Measurements from ENCODE around the gene MAST4.

DNA sequence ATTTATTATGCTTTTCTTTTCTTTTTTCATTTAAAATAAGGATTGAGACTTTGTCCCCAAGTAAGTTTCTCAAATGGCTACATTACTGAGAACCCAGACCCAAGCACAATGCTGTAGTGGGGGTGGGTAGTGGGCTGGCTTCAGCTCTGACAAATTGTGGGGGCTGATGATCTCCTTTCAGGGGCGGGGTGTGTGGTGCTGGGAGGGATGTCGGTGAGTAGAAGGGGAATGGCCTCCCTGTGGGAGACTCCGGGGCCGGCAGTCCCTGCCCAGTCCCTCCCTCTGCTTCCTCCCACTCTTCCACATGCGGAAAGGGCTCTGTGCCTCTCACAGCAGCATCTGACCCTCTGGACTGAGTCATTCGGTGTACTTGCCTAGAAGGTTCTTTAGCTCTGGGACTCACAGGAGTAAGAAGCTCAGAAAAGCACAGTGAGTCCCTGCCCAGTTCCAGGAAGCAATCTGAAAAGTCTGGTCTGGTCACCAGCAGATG lies 586.2 kb downstream of the MAST4 start:
- TF ChIP-seq, protein P1, sequence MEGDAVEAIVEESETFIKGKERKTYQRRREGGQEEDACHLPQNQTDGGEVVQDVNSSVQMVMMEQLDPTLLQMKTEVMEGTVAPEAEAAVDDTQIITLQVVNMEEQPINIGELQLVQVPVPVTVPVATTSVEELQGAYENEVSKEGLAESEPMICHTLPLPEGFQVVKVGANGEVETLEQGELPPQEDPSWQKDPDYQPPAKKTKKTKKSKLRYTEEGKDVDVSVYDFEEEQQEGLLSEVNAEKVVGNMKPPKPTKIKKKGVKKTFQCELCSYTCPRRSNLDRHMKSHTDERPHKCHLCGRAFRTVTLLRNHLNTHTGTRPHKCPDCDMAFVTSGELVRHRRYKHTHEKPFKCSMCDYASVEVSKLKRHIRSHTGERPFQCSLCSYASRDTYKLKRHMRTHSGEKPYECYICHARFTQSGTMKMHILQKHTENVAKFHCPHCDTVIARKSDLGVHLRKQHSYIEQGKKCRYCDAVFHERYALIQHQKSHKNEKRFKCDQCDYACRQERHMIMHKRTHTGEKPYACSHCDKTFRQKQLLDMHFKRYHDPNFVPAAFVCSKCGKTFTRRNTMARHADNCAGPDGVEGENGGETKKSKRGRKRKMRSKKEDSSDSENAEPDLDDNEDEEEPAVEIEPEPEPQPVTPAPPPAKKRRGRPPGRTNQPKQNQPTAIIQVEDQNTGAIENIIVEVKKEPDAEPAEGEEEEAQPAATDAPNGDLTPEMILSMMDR (IDR thresholded peaks at IDR 0.05) = no peak
- peak; percentile 9 to 17 for TF ChIP-seq POLR2A (IDR thresholded peaks at IDR 0.05)

All from uterus (tissue), 2 donors.